Activated naive CD4-positive, alpha-beta T cell treated with anti-CD3 and anti-CD28 coated beads, Interleukin-2, amount 50 U/mL, for 16 hours (primary cell): ENCODE measurements around the gene GPR155.
"Not testable (repeated sequence)": the region's sequence is repeated elsewhere in the genome, so short reads cannot be mapped to it uniquely, and the experiment has no call there.

Experiments used
- DNase-seq: peaks from one replicate; pipeline ENCODE4 v3.0.0-alpha.2; 2020

Gene GPR155

DNA sequence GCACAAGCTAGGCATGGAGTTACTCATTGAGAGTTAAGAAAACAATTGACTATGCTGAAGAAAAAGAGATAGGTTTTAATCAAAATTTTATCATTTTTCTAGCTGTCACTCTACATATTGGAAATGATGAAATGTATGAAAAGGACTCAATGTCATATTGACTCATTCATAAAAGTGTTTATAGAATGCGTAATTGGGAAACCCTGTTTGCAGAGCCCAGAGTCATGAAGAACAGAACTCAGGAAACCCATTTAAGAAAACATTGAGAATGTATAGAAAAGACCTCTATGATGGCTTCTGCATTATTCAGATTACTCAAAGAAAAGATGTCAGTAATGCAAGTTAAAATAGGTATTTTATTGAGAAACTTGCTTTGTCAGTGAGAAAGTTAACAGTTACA lies 54.9 kb downstream of the GPR155 start:
- DNase-seq, result no peak

- DNase-seq, result no peak
These were observed 56.8 kb downstream of the GPR155 start for GRCh38 chr2:174430066-174430465.

DNA sequence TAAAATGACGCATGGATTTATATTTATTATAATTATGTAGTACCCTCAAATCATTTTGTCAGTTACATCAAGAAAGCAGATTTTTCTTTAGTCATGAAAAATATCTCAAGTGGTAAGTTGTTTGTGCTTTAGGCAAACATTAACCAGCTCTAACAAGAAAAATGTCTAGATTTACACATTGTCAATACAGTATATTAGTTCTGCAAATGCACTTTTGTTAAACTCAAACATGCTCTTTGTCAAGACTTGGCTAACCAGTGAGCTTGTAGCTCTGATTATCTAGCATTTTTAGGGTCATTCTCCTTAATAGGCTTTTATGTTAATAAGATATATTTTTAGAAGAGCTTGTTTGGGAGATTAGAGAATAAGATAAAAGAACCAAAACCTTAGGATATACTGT lies 58.6 kb downstream of the GPR155 start:
- DNase-seq, result no peak

GRCh38 chr2:174412256-174412655 lies 74.6 kb downstream of the GPR155 start:
- no peak for DNase-seq

DNA sequence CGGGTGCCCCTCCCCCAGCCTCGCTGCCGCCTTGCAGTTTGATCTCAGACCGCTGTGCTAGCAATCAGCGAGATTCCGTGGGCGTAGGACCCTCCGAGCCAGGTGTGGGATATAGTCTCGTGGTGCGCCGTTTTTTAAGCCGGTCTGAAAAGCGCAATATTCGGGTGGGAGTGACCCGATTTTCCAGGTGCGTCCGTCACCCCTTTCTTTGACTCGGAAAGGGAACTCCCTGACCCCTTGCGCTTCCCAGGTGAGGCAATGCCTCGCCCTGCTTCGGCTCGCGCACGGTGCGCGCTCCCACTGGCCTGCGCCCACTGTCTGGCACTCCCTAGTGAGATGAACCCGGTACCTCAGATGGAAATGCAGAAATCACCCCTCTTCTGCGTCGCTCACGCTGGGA lies 76.8 kb downstream of the GPR155 start:
- DNase-seq, result not testable (repeated sequence)

- no peak for DNase-seq
These were observed 83.2 kb downstream of the GPR155 start for GRCh38 chr2:174403628-174404027.

DNA sequence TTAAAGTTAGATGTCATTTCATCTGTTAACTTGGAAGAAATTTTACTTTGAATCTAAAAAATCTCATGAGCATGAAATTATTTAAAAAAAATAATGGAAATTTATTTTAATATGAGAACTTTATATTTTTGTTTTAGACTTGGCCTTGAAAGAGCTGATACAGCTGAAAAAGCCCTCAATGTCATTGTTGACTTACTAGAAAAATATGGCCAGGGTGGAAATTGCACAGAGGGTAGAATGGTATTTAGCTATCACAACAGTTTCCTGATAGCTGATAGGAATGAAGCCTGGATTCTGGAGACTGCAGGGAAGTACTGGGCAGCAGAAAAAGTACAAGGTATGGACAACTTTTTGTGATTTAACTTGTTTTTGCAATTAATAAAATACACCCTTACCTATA lies 86.0 kb downstream of the GPR155 start:
- no peak for DNase-seq

DNA sequence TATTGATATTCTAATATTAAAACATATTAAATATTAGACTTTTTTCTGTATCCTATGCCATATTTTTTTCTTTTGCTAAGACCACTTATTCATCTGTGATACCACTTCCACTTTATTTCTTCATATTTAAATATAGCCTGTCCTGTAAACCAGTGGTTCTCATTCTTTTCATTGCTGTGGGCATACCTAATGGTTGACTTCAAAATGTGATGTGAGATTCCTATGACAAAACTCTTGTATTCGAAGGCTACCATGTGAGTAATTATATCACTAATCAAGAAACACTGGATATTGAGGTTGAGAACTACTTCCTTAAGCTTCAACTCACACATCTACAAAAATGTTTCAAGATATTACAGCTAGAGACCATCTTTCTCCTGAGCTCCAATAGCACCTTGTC lies 87.7 kb downstream of the GPR155 start:
- DNase-seq, result no peak

GRCh38 chr2:174397773-174398172 lies 89.1 kb downstream of the GPR155 start:
- no peak for DNase-seq

DNA sequence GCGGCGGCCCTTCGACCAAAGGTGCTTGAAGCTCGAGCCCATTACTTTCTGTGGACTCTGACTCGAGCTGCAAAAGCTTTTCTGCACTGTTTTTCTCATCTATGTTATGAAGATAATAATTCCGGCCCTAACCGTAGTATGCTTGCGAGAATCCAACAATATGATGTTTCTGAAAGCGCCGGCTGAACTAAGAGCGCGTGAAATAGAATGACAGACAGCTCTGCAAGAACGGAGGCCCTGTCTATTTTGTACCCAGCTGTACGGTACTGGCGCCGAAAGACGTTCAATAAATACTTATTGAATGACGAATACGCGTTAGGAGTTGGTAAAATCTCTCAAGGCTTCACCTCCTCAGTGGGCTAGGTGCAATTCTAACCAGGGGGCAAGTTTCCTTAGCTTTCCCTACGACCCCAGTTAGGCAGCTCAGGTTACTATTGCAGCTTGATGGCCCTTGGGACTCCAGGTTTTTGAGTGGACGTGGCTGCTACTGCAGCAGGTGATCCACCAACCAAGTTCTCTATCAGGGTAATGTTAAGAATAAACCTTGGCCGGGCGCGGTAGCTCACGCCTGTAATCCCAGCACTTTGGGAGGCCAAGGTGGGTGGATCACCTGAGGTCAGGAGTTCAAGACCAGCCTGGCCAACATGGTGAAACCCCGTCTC lies 90.7 kb downstream of the GPR155 start:
- no peak for DNase-seq

DNA sequence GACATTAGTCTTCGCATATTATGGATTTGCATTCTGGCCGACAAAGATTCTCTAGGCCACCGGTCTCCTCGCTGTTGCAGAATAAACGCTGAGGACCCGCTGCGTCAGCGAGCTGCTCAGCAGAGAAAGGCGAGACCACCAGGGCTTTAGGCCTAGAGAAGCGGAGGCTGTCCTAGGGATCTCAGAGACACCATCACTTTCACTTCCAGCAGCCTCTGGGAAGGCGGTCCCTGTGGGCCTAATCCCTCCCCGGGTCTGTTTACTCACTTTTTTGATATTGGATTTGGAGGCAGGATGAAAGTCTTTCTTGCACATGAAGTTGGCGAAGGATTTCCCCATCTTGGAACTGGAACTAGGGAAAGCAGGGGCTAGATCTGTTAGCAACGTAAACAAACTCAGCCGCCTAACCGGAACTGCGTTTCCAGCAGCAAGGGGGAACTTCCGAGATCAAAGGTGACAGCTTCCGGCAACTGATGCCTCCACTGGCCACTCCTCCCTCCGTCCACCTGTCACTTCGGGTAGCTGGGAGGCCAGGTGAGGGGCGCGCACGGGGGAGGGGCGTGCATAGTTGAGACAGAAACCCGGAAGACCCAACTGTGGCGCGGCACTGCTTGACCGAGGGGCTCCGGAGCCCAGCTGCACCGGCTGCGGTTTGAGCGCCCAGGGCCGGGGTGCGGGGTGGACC lies 91.4 kb downstream of the GPR155 start, which contains the start of gene SCRN3:
SCRN3 (plus strand) TSS at position 447 of the 685 bp plus-strand sequence. CDS start 2,554 bp downstream, outside the sequence.
- DNase-seq, result peak; percentile 74

DNA sequence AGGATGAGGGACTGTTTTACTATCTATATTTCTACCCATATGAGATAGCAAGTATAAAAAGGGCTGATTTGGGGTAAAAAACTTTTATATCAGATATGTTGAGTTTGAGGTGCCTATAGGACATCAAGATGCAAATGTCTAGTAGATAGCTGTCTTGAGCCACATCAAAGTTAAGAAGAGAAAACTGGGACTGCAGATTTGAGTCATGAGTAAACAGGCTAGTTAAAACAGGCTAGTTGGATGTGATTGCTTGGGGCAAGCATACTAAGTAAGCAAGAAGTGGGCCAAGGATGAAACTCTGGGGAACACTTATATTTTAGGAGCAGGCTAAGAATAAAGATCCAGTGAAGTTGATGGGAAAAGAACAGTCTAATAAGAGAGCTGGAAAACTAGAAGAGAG lies 94.1 kb downstream of the GPR155 start:
- DNase-seq, result no peak

GRCh38 chr2:174390303-174390702 lies 96.5 kb downstream of the GPR155 start:
- DNase-seq, result not testable (repeated sequence)

DNA sequence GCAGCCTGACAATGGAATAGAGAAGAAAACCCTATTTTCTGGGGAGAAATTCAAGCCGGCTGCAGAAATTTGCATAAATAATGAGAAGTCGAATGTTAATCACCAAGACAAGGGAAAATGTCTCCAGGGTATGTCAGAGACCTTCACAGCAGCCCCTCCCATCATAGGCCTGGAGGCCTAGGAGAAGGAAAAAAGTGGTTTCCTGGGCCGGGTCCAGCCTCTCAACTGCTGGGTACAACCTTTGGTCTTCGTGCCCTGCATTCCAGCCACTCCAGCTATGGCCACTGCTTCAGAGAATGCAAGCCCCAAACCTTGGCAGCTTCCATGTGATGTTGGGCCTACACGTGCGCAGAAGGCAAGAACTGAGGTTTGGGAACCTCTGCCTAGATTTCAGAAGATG lies 97.3 kb downstream of the GPR155 start:
- DNase-seq, result no peak

DNA sequence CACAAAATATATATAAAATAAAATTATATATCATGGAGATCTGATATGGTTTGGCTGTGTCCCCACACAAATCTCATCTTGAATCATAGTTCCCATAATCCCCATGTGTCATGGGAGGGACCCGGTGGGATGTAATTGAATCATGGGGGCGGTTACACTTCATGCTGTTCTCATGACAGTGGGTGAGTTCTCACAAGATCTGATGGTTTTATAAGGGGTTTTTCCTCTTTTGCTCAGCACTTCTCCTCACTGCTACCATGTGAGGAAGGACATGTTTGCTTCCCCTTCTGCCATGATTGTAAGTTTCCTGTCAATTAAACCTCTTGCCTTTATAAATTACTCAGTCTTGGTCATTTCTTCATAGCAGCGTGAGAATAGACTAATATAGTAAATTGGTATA lies 98.1 kb downstream of the GPR155 start:
- not testable (repeated sequence) for DNase-seq

- DNase-seq, result no peak
These were observed 101.6 kb downstream of the GPR155 start for GRCh38 chr2:174385201-174385600.

DNA sequence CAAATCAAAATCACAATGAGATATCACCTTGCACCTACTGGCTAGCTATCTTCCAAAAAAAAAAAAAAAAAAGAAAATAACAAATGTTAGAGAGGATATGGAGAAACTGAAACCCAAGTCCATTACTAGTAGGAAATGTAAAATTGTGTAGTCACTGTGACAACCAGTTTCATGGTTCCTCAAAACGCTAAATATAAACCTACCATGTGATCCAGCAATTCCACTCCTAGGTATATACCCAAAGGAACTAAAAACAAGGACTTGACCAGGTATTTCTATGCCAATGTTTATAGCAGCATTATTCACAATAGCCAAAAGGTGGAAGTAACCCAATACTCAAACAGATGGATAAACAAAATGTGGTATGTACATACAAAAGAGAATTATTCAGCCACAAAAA lies 103.0 kb downstream of the GPR155 start:
- no peak for DNase-seq
